SK-MEL-5 (cell line): Measurements from ENCODE around the gene ZBTB7A. TPM values are rescaled to one million over a fixed set of nuclear protein-coding genes. Genes with fewer than 3 reads are reported as not detected.
A peak's percentile ranks its signal among the peaks of the same experiment; 100 is the strongest.
"Not testable (repeated sequence)": the region's sequence is repeated elsewhere in the genome, so short reads cannot be mapped to it uniquely, and the experiment has no call there.

Experiments used
- DNase-seq: peaks from one replicate; pipeline ENCODE4 v3.0.0-alpha.2; 2016; ENCODE audit warnings: low read depth, low spot score
- in situ Hi-C: cut with HindIII; loops from 2 replicates; pipeline ENCODE4 v1.10.0; 2016; ENCODE audit warnings: low sequenced_read_pairs, high pct_unique_total_duplicates, low pct_unique_long_range_greater_than_20kb
- total RNA-seq: library from RNA; depleted of rRNA; stranded (reverse); fragments of >200 nt; shearing (Covaris generic); gene quantifications from 2 replicates; pipeline ENCODE4 v1.2.3, GENCODE V29; 2014

The ZBTB7A gene
- total RNA-seq, 1 experiment from 2014 or later, result 8.2 TPM

- in situ Hi-C loops, result no loop called here
- DNase-seq, result no peak
Measured at GRCh38 chr19:4013886-4014540, 52.7 kb downstream of the ZBTB7A start.

- no peak for DNase-seq
- in situ Hi-C loops, result no loop called here
Measured at GRCh38 chr19:4012975-4013634, 53.6 kb downstream of the ZBTB7A start.

- in situ Hi-C loops, result no loop called here
- DNase-seq, result no peak
Measured at GRCh38 chr19:4012092-4012974, 54.4 kb downstream of the ZBTB7A start.

GRCh38 chr19:4011430-4011829, 55.3 kb downstream of the ZBTB7A start:
- in situ Hi-C loops, result not testable (repeated sequence)

GRCh38 chr19:4010808-4011110, 55.9 kb downstream of the ZBTB7A start:
- in situ Hi-C loops, result no loop called here
- no peak for DNase-seq

More at GRCh38 chr19:4011430-4011829, 55.3 kb downstream of the ZBTB7A start:
- DNase-seq, result not testable (repeated sequence)

- in situ Hi-C loops, result no loop called here
- DNase-seq, result no peak
Measured at GRCh38 chr19:4009990-4010807, 56.5 kb downstream of the ZBTB7A start.

- in situ Hi-C loops, result no loop called here
- DNase-seq, result peak; percentile 33
Measured at GRCh38 chr19:4007836-4008539, 58.7 kb downstream of the ZBTB7A start.

- peak; percentile 89 for DNase-seq
- in situ Hi-C loops, result no loop called here
Measured at GRCh38 chr19:4007021-4007835, 59.5 kb downstream of the ZBTB7A start, which contains the start of gene PIAS4. TSS of gene PIAS4 (plus strand) at chr19:4007736. CDS start at chr19:4007761, 25 bp downstream.

- in situ Hi-C loops, DNase-seq: not testable (repeated sequence)
Measured at GRCh38 chr19:4005436-4005835, 61.3 kb downstream of the ZBTB7A start.

GRCh38 chr19:4000798-4001197, 65.9 kb downstream of the ZBTB7A start:
- in situ Hi-C loops, DNase-seq: not testable (repeated sequence)

GRCh38 chr19:3998667-3999412, 67.9 kb downstream of the ZBTB7A start:
- not testable (repeated sequence) for DNase-seq
- in situ Hi-C loops, result loop anchor here (25.0 kb wide), 1 partner anchor 213 kb away; no protein-coding TSS in a partner anchor

GRCh38 chr19:3995607-3996006, 71.1 kb downstream of the ZBTB7A start:
- in situ Hi-C loops, result loop anchor here (25.0 kb wide), 1 partner anchor 217 kb away; no protein-coding TSS in a partner anchor
- DNase-seq, result peak; percentile 93
